ENCODE results near the gene GALNT7. TPM values are rescaled to one million over a fixed set of nuclear protein-coding genes. Genes with fewer than 3 reads are reported as not detected.

GALNT7 gene
- polyA plus RNA-seq, 1 donor, result 43.4 TPM

GRCh38 chr4:173264684-173265185 lies 96.1 kb downstream of the GALNT7 start:
- DNase-seq, result peak; percentile 29

- no peak for DNase-seq
Measured at GRCh38 chr4:173265751-173266150, 97.1 kb downstream of the GALNT7 start.

- no peak for DNase-seq
Measured at GRCh38 chr4:173267711-173268110, 99.1 kb downstream of the GALNT7 start.

- no peak for DNase-seq
Measured at GRCh38 chr4:173269280-173269679, 100.7 kb downstream of the GALNT7 start.

- DNase-seq, result no peak
Measured at GRCh38 chr4:173270312-173271027, 101.9 kb downstream of the GALNT7 start.

GRCh38 chr4:173272314-173272713 lies 103.7 kb downstream of the GALNT7 start:
- DNase-seq, result no peak

GRCh38 chr4:173272996-173273395 lies 104.4 kb downstream of the GALNT7 start:
- no peak for DNase-seq

GRCh38 chr4:173273941-173274340 lies 105.3 kb downstream of the GALNT7 start:
- DNase-seq, result no peak

GRCh38 chr4:173274744-173275143 lies 106.1 kb downstream of the GALNT7 start:
- no peak for DNase-seq

GRCh38 chr4:173275150-173275549 lies 106.5 kb downstream of the GALNT7 start:
- DNase-seq, result no peak

- no peak for DNase-seq
Measured at GRCh38 chr4:173277340-173277739, 108.7 kb downstream of the GALNT7 start.

GRCh38 chr4:173280998-173281397 lies 112.4 kb downstream of the GALNT7 start:
- no peak for DNase-seq

- DNase-seq, result no peak
Measured at GRCh38 chr4:173281406-173282255, 113.0 kb downstream of the GALNT7 start.

GRCh38 chr4:173282256-173282562 lies 113.6 kb downstream of the GALNT7 start:
- no peak for DNase-seq

- no peak for DNase-seq
Measured at GRCh38 chr4:173282626-173283025, 114.0 kb downstream of the GALNT7 start.

GRCh38 chr4:173284463-173284862 lies 115.9 kb downstream of the GALNT7 start:
- DNase-seq, result no peak

- DNase-seq, result no peak
Measured at GRCh38 chr4:173287486-173287885, 118.9 kb downstream of the GALNT7 start.

GRCh38 chr4:173288296-173288695 lies 119.7 kb downstream of the GALNT7 start:
- DNase-seq, result no peak

- DNase-seq, result no peak
Measured at GRCh38 chr4:173288698-173289352, 120.2 kb downstream of the GALNT7 start.

GRCh38 chr4:173289353-173289727 lies 120.7 kb downstream of the GALNT7 start:
- no peak for DNase-seq

GRCh38 chr4:173291899-173292298 lies 123.3 kb downstream of the GALNT7 start:
- DNase-seq, result no peak

- DNase-seq, result no peak
Measured at GRCh38 chr4:173293663-173294062, 125.1 kb downstream of the GALNT7 start.

- no peak for DNase-seq
Measured at GRCh38 chr4:173294444-173294843, 125.8 kb downstream of the GALNT7 start.
